ENCODE measurements around the gene RESF1. TPM values are rescaled to one million over a fixed set of nuclear protein-coding genes. Genes with fewer than 3 reads are reported as not detected.

The RESF1 gene
- polyA plus RNA-seq, 4 donors = 34.6 to 134 (median 89.5) TPM

Other genes with a start within 250 kb of the RESF1 start
- gene AMN1, start 230.4 kb upstream of the RESF1 start, polyA plus RNA-seq = 1 to 10 TPM; 1.3 to 8.6 (median 5.8) TPM
- 10 to 100 TPM in 1 of 4 donors, 1 to 10 TPM in 2, under 1 TPM in 1; 0.45 to 17.0 (median 4.3) TPM for gene BICD1, start 147.4 kb downstream of the RESF1 start, polyA plus RNA-seq